ENCODE measurements around the gene SGMS1. TPM values are rescaled to one million over a fixed set of nuclear protein-coding genes. Genes with fewer than 3 reads are reported as not detected.
A peak's percentile ranks its signal among the peaks of the same experiment; 100 is the strongest.

The SGMS1 gene
- total RNA-seq, 3 donors from 2014 or later: 66.5 to 114 (median 80.1) TPM

GRCh38 chr10:50281210-50281966, 342.4 kb downstream of the SGMS1 start:
- Histone ChIP-seq H3K9me3 (no peaks in the 10 kb centered on the region), H3K4me1 (no peaks in the 10 kb centered on the region), H3K27me3 (peaks cover 0 to under 1% of the 10 kb centered on the region in 2 donors), H3K4me3 (no peak overlapping the region), H3K36me3 (no peaks in the 10 kb centered on the region), H3K27ac (no peak overlapping the region)
- no peak for DNase-seq (ENCODE audit: low spot score in 2 of 2)
- TF ChIP-seq POLR2A (IDR thresholded peaks at IDR 0.05) (no peak), POLR2AphosphoS5 (IDR thresholded peaks at IDR 0.05) (no peak)
- TF ChIP-seq, protein P1, sequence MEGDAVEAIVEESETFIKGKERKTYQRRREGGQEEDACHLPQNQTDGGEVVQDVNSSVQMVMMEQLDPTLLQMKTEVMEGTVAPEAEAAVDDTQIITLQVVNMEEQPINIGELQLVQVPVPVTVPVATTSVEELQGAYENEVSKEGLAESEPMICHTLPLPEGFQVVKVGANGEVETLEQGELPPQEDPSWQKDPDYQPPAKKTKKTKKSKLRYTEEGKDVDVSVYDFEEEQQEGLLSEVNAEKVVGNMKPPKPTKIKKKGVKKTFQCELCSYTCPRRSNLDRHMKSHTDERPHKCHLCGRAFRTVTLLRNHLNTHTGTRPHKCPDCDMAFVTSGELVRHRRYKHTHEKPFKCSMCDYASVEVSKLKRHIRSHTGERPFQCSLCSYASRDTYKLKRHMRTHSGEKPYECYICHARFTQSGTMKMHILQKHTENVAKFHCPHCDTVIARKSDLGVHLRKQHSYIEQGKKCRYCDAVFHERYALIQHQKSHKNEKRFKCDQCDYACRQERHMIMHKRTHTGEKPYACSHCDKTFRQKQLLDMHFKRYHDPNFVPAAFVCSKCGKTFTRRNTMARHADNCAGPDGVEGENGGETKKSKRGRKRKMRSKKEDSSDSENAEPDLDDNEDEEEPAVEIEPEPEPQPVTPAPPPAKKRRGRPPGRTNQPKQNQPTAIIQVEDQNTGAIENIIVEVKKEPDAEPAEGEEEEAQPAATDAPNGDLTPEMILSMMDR (IDR thresholded peaks at IDR 0.05): no peak
- intact Hi-C loops (cut with DNase I; ENCODE audit: low total_unique reads): no loop called here

- DNase-seq (ENCODE audit: low spot score in 2 of 2): no peak
- H3K27me3 ChIP-seq: peaks cover 0 to 3% of the 10 kb centered on the region in 2 donors
- H3K4me3 ChIP-seq: no peak overlapping the region
- no peak for TF ChIP-seq POLR2A (IDR thresholded peaks at IDR 0.05)
- TF ChIP-seq, protein P1 (IDR thresholded peaks at IDR 0.05): no peak
- no peak for TF ChIP-seq POLR2AphosphoS5 (IDR thresholded peaks at IDR 0.05)
- H3K36me3 ChIP-seq: no peaks in the 10 kb centered on the region
- H3K27ac ChIP-seq: no peak overlapping the region
- H3K9me3 ChIP-seq: no peaks in the 10 kb centered on the region
- H3K4me1 ChIP-seq: no peaks in the 10 kb centered on the region
- intact Hi-C loops (cut with DNase I; ENCODE audit: low total_unique reads): no loop called here
Measured at GRCh38 chr10:50280049-50280841, 343.5 kb downstream of the SGMS1 start.

DNA sequence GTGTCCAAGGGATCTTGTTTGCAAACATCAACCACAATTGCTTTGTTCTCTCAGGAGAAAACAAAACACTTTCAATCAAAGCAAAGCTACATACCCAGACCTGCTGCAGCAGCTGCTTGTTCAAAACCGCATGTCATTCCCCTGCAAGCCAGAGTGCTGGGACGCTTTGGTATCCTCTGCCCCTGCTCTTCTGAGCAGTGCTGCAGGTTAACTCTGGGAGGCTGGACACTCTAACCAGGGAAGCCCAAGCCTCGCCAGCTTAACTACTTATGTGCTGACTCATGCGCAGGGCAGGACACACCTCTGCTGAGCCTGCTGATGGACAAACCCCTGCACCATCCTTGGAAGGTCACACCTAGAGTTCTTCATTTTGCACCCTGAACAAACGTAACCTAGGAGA, 344.3 kb downstream of the SGMS1 start:
- Histone ChIP-seq H3K27ac (no peak overlapping the region), H3K4me3 (no peak overlapping the region), H3K27me3 (peaks cover 0 to 3% of the 10 kb centered on the region in 2 donors), H3K4me1 (no peaks in the 10 kb centered on the region), H3K36me3 (no peaks in the 10 kb centered on the region), H3K9me3 (no peaks in the 10 kb centered on the region)
- TF ChIP-seq, protein P1 (IDR thresholded peaks at IDR 0.05): no peak
- TF ChIP-seq POLR2AphosphoS5 (IDR thresholded peaks at IDR 0.05) (no peak), POLR2A (IDR thresholded peaks at IDR 0.05) (no peak)
- no peak for DNase-seq (ENCODE audit: low spot score in 2 of 2)
- intact Hi-C loops (cut with DNase I; ENCODE audit: low total_unique reads): no loop called here

DNA sequence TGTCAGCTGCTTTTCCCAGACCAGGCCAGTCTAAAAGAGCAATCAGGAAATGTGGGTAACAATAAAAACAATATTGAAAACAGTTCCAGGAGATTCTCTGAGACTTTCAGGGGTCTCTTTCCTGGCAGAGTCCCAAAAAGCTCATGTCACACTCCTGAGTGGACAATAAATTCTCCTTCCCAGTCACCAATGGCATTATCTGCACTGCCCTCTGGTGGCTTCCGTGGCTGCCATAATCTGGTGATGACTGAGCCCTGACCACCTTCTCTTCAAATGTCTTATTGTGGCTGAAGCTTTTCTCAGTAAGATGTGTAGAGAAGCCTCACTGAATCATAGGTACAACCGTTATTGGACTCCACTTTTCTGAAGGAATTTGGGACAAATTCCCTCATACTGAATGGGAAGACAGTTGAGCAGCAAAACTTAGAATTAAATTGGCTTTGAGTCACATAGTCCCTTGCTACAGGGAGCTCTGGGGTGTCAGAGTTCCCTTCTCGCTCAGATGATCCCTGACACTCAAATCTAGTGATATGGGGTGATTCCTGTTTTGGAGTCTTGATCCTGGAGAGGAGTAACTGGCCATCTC, 348.0 kb downstream of the SGMS1 start:
- Histone ChIP-seq H3K27me3 (peaks cover 0 to 3% of the 10 kb centered on the region in 2 donors), H3K36me3 (no peaks in the 10 kb centered on the region), H3K4me1 (no peaks in the 10 kb centered on the region), H3K9me3 (no peaks in the 10 kb centered on the region), H3K4me3 (no peak overlapping the region), H3K27ac (no peak overlapping the region)
- TF ChIP-seq, protein P1 (IDR thresholded peaks at IDR 0.05): peak in 1 of 3 donors; percentile 13
- no peak for TF ChIP-seq POLR2AphosphoS5 (IDR thresholded peaks at IDR 0.05)
- TF ChIP-seq POLR2A (IDR thresholded peaks at IDR 0.05): no peak
- no peak for DNase-seq (ENCODE audit: low spot score in 2 of 2)
- intact Hi-C loops (cut with DNase I; ENCODE audit: low total_unique reads): no loop called here

Measured in breast epithelium (tissue), 4 donors.